GM18526 (cell line): Measurements from ENCODE around the gene CLCN7.

Experiments
- POLR2A ChIP-seq: IDR thresholded peaks from 3 replicates; pipeline ENCODE4 v1.6.1; 2011; ENCODE audit not compliant: insufficient read length; ENCODE audit errors: extremely low read depth

The CLCN7 gene

DNA sequence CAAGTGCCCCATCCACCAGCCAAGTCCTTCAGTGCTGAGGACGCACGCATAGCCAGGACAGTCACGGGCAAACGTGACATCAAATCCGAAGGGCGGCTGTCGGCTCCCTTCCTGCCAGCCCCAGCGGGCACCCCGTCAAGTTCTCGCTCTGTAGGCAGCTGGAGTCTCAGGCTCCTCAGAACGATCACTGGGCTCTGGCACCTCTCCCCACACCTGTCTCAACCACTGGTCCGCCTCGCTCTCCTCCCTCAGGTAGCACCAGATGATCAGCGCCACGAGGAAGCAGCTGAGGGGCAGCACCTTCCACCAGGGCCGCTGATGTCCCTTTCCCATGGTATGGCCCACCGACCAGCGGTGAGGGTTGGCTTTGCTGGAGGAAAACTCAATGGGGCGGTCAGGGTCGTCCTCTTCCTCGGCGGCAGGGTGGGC, 54.7 kb downstream of the CLCN7 start:
- TF ChIP-seq POLR2A: no peak

- no peak for TF ChIP-seq POLR2A
Observed at GRCh38 chr16:1416521-1416941, 58.3 kb downstream of the CLCN7 start.

DNA sequence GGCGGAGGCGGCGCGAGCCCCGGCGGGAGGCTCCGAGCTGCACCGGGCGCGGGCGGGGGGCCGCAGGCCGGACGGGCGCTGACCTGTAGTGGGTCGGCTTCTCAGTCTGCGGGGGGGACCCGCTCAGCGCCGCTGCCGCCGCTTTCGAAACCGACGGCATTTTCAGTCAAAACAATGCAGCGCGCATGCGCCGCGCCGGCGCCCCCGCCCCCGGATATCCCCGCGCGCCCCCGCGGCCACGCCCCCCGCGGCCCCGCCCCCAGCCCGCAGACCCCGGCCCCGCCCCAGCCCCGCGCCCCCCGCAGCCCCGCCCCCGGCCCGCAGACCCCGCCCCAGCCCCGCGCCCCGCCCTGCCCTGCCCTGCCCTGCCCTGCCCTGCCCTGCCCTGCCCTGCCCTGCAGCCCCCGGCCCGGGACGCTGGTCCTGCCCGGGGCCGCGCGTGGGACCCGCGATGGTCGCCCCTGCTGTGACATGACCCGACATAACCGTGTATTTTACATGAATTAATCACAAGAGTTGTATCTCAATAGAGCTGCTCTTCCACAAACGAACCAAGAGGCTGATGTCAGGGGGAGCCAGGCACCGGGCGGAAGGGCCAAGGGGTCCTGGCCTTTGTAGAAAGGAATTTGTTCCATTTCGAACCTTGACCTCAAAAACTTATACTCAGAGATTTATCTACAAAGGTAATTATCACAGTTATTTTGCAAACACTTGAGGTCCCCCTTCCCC, 60.1 kb downstream of the CLCN7 start, which contains the start of gene UNKL:
UNKL (minus strand) TSS at position 173 of the 729 bp plus-strand sequence; CDS start at position 160, 13 bp downstream.
- TF ChIP-seq POLR2A: peak; percentile 49

DNA sequence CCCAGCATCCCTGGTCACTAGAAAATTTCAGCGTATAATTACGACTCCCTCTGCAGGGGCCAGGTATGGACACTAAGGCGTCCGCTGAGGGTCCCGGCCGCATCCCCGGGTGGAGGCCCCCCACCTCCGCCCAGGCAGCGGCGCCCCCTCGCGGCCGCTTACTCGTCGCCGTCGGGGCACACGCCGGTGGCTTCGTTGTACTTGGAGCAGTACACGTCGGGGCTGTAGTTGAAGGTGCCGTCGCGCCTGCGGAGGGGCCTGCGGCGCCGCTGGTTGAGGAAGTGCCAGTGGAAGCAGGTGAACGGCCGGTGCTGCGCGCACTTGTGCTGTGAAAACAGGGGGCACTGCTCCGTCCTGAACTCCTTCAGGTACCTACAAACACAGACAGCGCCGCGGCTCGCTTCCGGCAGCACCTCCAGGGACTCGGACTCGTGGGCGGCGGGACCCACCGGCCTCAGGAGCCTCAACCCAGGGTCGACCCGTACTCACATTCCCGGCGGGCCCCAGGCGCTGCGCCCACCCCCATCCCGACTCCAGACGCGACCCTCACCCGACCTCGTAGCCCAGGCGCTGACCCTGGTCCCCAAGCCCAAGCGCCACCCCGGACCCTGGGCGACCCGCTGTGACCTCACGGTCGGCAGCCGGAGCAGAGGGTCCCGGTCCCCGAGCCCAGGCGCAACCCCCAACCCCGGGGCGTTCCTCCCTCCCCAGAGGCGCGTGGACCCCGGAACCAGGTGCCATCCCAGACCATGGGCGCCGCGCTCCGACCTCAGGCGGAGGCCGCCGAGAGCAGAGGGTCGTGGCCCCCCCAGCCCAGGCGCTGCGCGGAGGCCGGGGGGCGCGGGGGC, 60.9 kb downstream of the CLCN7 start:
- TF ChIP-seq POLR2A: no peak

DNA sequence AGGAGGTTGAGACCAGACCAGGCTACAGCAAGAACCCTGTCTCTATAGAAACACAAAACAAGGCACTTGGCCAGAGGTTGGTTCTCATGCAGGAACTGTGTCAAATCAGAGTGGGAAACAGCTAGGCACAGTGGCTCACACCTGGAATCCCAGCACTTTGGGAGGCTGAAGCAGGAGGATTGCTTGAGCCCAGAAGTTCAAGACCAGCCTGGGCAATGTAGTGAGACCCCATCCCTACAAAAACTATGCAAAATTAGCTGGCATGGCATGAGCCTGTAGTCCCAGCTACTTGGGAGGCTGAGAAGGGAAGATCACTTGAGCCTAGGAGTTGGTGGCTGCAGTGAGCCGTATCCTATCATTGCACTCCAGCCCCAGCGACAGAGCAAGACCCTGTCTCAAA, 62.0 kb downstream of the CLCN7 start:
- no peak for TF ChIP-seq POLR2A

GRCh38 chr16:1408171-1408837, 66.5 kb downstream of the CLCN7 start:
- TF ChIP-seq POLR2A: no peak

DNA sequence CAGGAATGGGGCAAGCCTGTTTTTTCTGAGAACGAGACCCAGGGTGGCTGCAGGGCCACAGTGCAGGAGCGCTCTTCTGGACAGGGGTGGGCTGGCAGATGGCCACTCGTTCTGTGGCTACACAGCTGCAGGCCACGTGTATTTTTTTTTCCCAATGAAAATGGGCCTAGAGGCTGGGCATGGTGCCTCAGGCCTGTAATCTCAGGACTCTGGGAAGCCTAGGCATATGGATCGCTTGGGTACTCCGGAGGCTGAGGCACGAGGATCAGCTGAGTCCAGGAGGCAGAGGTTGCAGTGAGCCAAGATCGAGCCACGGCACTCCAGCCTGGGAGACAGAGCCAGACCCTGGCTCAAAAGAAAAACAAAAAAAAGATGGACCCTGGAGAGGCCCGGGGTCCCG, 67.1 kb downstream of the CLCN7 start:
- TF ChIP-seq POLR2A: no peak

DNA sequence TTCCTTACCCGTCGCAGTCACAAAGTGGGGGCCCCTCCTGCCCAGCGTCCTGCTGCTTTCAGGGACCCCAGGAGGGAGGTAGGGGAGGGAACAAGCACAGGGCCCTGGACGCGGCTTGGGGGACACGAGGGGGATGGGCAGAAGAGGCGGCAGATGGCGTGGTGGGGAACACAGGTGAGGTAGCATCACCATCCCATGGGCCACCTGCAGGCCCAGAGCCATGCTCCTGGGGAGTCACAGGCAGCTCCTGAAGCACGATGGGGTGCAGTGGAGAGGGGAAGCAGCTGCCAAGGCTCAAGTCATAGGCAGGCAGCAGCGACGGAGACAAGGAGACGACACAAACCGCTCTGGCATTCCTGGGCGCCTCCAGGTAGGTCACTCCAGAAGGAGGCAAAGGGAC, 71.1 kb downstream of the CLCN7 start:
- TF ChIP-seq POLR2A: no peak

GRCh38 chr16:1403036-1403435, 71.8 kb downstream of the CLCN7 start:
- no peak for TF ChIP-seq POLR2A

- no peak for TF ChIP-seq POLR2A
Observed at GRCh38 chr16:1401758-1402154, 73.1 kb downstream of the CLCN7 start.

- TF ChIP-seq POLR2A: no peak
Observed at GRCh38 chr16:1401061-1401757, 73.6 kb downstream of the CLCN7 start.

DNA sequence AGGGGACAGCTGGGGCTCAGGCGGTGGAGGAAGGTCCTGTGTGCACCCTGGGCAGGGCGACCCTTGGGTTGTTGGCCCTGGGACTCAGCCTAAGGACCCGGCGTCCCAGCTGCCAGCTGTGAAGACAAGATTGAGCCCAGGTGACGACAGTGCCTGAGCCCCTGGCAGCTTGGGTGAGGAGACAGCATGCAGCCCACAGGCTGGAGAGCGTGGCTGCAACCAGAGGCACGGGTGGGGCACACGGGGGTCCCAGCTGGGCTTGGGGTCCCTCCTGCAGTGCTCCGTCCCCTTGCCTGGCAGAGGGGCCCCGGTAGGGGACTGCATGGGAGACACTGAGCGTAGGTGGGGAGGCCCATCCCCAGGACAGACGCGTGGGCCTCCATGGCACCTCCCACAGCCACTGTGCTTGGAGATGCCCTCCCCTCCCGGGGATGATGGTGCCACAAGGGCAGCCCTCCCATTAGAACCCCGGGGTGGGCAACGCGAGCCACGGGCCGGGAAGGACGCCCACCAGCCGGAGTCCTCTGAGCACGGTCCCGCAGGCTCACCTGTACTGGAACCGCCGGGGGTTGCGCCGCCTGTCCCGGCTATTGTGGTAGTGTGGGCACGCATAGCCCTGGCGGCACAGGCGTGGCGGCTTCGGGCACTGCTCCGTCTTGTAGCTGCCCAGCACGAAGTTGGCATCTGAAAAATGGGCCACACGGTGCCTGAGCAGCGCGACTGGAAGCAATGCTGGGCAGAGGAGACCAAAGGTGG, 75.8 kb downstream of the CLCN7 start:
- no peak for TF ChIP-seq POLR2A

- no peak for TF ChIP-seq POLR2A
Observed at GRCh38 chr16:1398351-1398750, 76.5 kb downstream of the CLCN7 start.

- TF ChIP-seq POLR2A: no peak
Observed at GRCh38 chr16:1397779-1398178, 77.0 kb downstream of the CLCN7 start.
